OCI-LY3 (cell line): ENCODE data around the gene SLC16A14.

Source experiments
- EZH2phosphoT487 ChIP-seq: fragments of 200-600 bp; shearing (Covaris generic); IDR thresholded peaks from 2 replicates; pipeline ENCODE4 v1.6.1; 2018; ENCODE audit warnings: antibody characterized with exemption, mixed run types, low read depth
- TF ChIP-seq, protein P1 (sequence below): fragments of 200-600, 300-600 bp; sonication (generic); IDR thresholded peaks from 2 replicates; pipeline ENCODE4 v1.5.1; 2014; ENCODE audit warnings: antibody characterized with exemption, low read length, low read depth

DNA sequence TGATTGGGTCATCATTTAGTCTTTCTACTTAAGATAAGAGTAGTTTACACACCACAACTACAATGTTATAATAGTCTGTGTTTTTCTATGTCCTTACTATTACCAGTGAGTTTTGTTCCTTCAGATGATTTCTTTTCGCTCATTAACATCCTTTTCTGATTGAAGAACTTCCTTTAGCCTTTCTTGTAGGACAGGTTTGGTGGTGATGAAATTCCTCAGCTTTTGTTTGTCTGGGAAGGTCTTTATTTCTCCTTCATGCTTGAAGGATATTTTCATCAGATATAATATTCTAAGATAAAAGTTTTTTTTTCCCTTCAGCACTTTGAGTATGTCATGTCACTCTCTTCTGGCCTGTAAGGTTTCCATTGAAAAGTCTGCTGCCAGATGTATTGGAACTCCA is 38.0 kb upstream of the SLC16A14 start:
- TF ChIP-seq, protein P1, sequence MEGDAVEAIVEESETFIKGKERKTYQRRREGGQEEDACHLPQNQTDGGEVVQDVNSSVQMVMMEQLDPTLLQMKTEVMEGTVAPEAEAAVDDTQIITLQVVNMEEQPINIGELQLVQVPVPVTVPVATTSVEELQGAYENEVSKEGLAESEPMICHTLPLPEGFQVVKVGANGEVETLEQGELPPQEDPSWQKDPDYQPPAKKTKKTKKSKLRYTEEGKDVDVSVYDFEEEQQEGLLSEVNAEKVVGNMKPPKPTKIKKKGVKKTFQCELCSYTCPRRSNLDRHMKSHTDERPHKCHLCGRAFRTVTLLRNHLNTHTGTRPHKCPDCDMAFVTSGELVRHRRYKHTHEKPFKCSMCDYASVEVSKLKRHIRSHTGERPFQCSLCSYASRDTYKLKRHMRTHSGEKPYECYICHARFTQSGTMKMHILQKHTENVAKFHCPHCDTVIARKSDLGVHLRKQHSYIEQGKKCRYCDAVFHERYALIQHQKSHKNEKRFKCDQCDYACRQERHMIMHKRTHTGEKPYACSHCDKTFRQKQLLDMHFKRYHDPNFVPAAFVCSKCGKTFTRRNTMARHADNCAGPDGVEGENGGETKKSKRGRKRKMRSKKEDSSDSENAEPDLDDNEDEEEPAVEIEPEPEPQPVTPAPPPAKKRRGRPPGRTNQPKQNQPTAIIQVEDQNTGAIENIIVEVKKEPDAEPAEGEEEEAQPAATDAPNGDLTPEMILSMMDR: no peak
- TF ChIP-seq EZH2phosphoT487: no peak
